Uterus (tissue), 2 donors: ENCODE results near the gene RFX1.

Experiments
- CTCF ChIP-seq, 4 experiments: fragments of 200-600 bp in 2 of 4; fragments of 450-650 bp in 2 of 4; sonication (generic) in 2 of 4; IDR thresholded peaks; one replicate each; pipeline ENCODE4 v1.5.1; 2016 to 2019; ENCODE audit warnings: antibody characterized with exemption in 4 of 4, mild to moderate bottlenecking in 2 of 4, moderate library complexity in 1 of 4
- POLR2A ChIP-seq, 2 donors: fragments of 450-650 bp; IDR thresholded peaks; one replicate each; pipeline ENCODE4 v1.6.1; 2016; ENCODE audit warnings: antibody characterized with exemption in 2 of 2, mild to moderate bottlenecking in 1 of 2, moderate library complexity in 1 of 2

GRCh38 chr19:14054099-14054498, 48.0 kb upstream of the RFX1 start:
- TF ChIP-seq CTCF (IDR thresholded peaks at IDR 0.05): no peak
- TF ChIP-seq POLR2A (IDR thresholded peaks at IDR 0.05): no peak
